Keratinocyte (primary cell): ENCODE measurements around the gene PELI1. TPM values are rescaled to one million over a fixed set of nuclear protein-coding genes. Genes with fewer than 3 reads are reported as not detected.
A peak's percentile ranks its signal among the peaks of the same experiment; 100 is the strongest.

Source experiments
- DNase-seq: peaks from one replicate; pipeline ENCODE4 v3.0.0-alpha.2; 2011; ENCODE audit warnings: low read depth, missing footprints, low spot score
- FAIRE-seq: peaks from 2 replicates; lab custom pipeline; 2011; peaks lifted over from hg19 to GRCh38; lab: Jason Lieb, UNC
- H2AFZ ChIP-seq: 2 replicates; pipeline ENCODE4 v1.6.0; 2012; ENCODE audit warnings: low read length, control low read depth, inconsistent platforms; ENCODE audit not compliant: control insufficient read depth
- H3K27ac ChIP-seq: 2 replicates; pipeline ENCODE4 v1.5.1; 2011; ENCODE audit warnings: low read length; ENCODE audit not compliant: control insufficient read depth, insufficient read depth
- H3K27me3 ChIP-seq: 3 replicates; pipeline ENCODE4 v1.6.0; 2011; ENCODE audit warnings: low read length; ENCODE audit not compliant: control insufficient read depth, insufficient read depth; ENCODE audit errors: extremely low read depth
- H3K36me3 ChIP-seq, 2 experiments: 2 replicates in 1 of 2; 3 replicates in 1 of 2; pipeline ENCODE4 v1.5.1; 2011; ENCODE audit warnings: low read length in 2 of 2, mild to moderate bottlenecking in 1 of 2; ENCODE audit not compliant: control insufficient read depth in 2 of 2, insufficient read depth in 2 of 2; ENCODE audit errors: extremely low read depth in 1 of 2
- H3K4me1 ChIP-seq: 3 replicates; pipeline ENCODE4 v1.5.1; 2011; ENCODE audit warnings: low read length; ENCODE audit not compliant: control insufficient read depth, insufficient read depth; ENCODE audit errors: extremely low read depth
- H3K4me2 ChIP-seq: 3 replicates; pipeline ENCODE4 v1.6.0; 2011; ENCODE audit warnings: low read depth, low read length; ENCODE audit not compliant: control insufficient read depth, insufficient read depth; ENCODE audit errors: extremely low read depth
- H3K4me3 ChIP-seq, 3 experiments: fragments of 200-600 bp in 1 of 3; sonication (generic) in 1 of 3; 2 replicates in 2 of 3; 3 replicates in 1 of 3; pipeline ENCODE4 v1.5.1; 2011 to 2016; ENCODE audit warnings: low read length in 3 of 3, mild to moderate bottlenecking in 3 of 3, control low read depth in 2 of 3, inconsistent platforms in 1 of 3, low read depth in 1 of 3, mixed read lengths in 1 of 3, mixed run types in 1 of 3, moderate library complexity in 1 of 3; ENCODE audit not compliant: control insufficient read depth in 2 of 3, insufficient read depth in 2 of 3; ENCODE audit errors: extremely low read depth in 1 of 3
- H3K79me2 ChIP-seq: 2 replicates; pipeline ENCODE4 v1.6.0; 2012; ENCODE audit warnings: low read length; ENCODE audit not compliant: control insufficient read depth, insufficient read depth
- H3K9ac ChIP-seq: 3 replicates; pipeline ENCODE4 v1.6.0; 2011; ENCODE audit warnings: low read length; ENCODE audit not compliant: control insufficient read depth, insufficient read depth; ENCODE audit errors: extremely low read depth
- H3K9me1 ChIP-seq: 3 replicates; pipeline ENCODE4 v1.6.0; 2011; ENCODE audit warnings: low read length; ENCODE audit not compliant: control insufficient read depth, insufficient read depth; ENCODE audit errors: extremely low read depth
- H3K9me3 ChIP-seq: 2 replicates; pipeline ENCODE4 v1.5.1; 2012; ENCODE audit warnings: low read depth, low read length; ENCODE audit not compliant: control insufficient read depth
- H4K20me1 ChIP-seq: 3 replicates; pipeline ENCODE4 v1.6.0; 2011; ENCODE audit warnings: low read length; ENCODE audit not compliant: control insufficient read depth, insufficient read depth; ENCODE audit errors: extremely low read depth
- CTCF ChIP-seq, 3 experiments: IDR thresholded peaks in 1 of 3; conservative IDR thresholded peaks in 1 of 3; optimal IDR thresholded peaks in 1 of 3; 2 replicates in 2 of 3; 3 replicates in 1 of 3; pipeline versions ENCODE3 to v1.5.1; 2011; ENCODE audit warnings: low read length in 3 of 3, mild to moderate bottlenecking in 3 of 3, moderate library complexity in 2 of 3, control low read depth in 1 of 3, inconsistent platforms in 1 of 3; ENCODE audit not compliant: insufficient read depth in 2 of 3; ENCODE audit errors: extremely low read depth in 1 of 3
- EZH2 ChIP-seq: IDR thresholded peaks from one replicate; pipeline ENCODE4 v1.6.1; 2012; ENCODE audit warnings: inconsistent platforms, mild to moderate bottlenecking, low read length, moderate library complexity
- dilution Hi-C: fragments of 300-500 bp; cut with MboI; formaldehyde crosslinking; loops from one replicate; pipeline ENCODE4 v1.7.0; 2020; ENCODE audit warnings: low sequenced_read_pairs; ENCODE audit not compliant: extremely low pct_ligation_motif_present
- polyA minus RNA-seq, 3 experiments: library from RNA; depleted of rRNA, polyadenylated mRNA; stranded (reverse); fragments of >200 nt; gene quantifications; 1 replicate in 1 of 3; 2 replicates in 1 of 3; 3 replicates in 1 of 3; pipeline ENCODE4 v1.2.3, GENCODE V29; 2011
- polyA plus RNA-seq, 5 experiments: library from polyadenylated mRNA; depleted of rRNA in 3 of 5; stranded (reverse) in 3 of 5; stranded (forward) in 1 of 5; unstranded in 1 of 5; fragments of >200 nt; gene quantifications; 1 replicate in 1 of 5; 2 replicates in 3 of 5; 3 replicates in 1 of 5; pipeline versions ENCODE4 v1.2.1 to v1.2.3, GENCODE V29; 2011 to 2012; ENCODE audit warnings: missing spikeins in 2 of 5, low read depth in 1 of 5, low replicate concordance in 1 of 5

The PELI1 gene
- polyA plus RNA-seq (14.1 to 21.2 TPM (median 17.0 TPM) in 3 replicates), polyA minus RNA-seq (3.6 to 21.1 TPM (median 13.4 TPM) in 3 replicates)
- polyA plus RNA-seq (2011; ENCODE audit: low read depth) = 24.6 TPM
- polyA plus RNA-seq (2011; cell fraction: cytosol; rRNA removed) = 11.1 and 18.0 TPM in 2 replicates
- polyA plus RNA-seq (2011; cell fraction: nucleus; rRNA removed) = 18.2 and 22.7 TPM in 2 replicates
- 10.1 and 30.1 TPM in 2 replicates for polyA plus RNA-seq (2012; ENCODE audit: low replicate concordance)
- polyA minus RNA-seq (2011; cell fraction: cytosol; rRNA and poly(A)+ RNA removed) = 21.7 TPM
- polyA minus RNA-seq (2011; cell fraction: nucleus; rRNA and poly(A)+ RNA removed) = 16.0 and 24.6 TPM in 2 replicates

GRCh38 chr2:64144057-64145013, at the start of gene PELI1:
Gene PELI1, minus strand, starts transcription at chr2:64144420. Its CDS starts 36,110 bp downstream, at chr2:64108310.
- Histone ChIP-seq H3K4me2 (peak within 1 kb of the TSS; percentile 74), H3K36me3 (no peaks in the 10 kb centered on the region), H3K27ac (peak within 1 kb of the TSS; percentile 94), H3K27me3 (no peaks in the 10 kb centered on the region), H2AFZ (peak within 1 kb of the TSS; percentile 85), H3K4me1 (peaks cover 14% of the 10 kb centered on the region), H3K9ac (peak within 1 kb of the TSS; percentile 93), H3K4me3 (peak within 1 kb of the TSS; percentile 91 to 97 (median 97)), H3K79me2 (peaks cover 48% of the 10 kb centered on the region), H3K9me1 (no peaks in the 10 kb centered on the region), H4K20me1 (no peaks in the 10 kb centered on the region), H3K9me3 (no peaks in the 10 kb centered on the region)
- DNase-seq (peak; percentile 94), FAIRE-seq (peak; percentile 94)
- TF ChIP-seq EZH2 (no peak), CTCF (optimal IDR thresholded peaks at IDR 0.05 in 1 of 3, IDR thresholded peaks at IDR 0.05 in 1 of 3, conservative IDR thresholded peaks at IDR 0.05 in 1 of 3; ENCODE audit: extremely low read depth in 1 of 3, insufficient read depth in 2 of 3, low read length in 3 of 3) (peak in 2 of 3 experiments; percentile 18 to 54)
- dilution Hi-C loops = no loop called here

GRCh38 chr2:64193491-64193890, 49.3 kb upstream of the PELI1 start:
- Histone ChIP-seq H3K4me1 (no peaks in the 10 kb centered on the region), H3K36me3 (no peaks in the 10 kb centered on the region), H3K79me2 (no peaks in the 10 kb centered on the region), H3K9me3 (no peaks in the 10 kb centered on the region), H4K20me1 (no peaks in the 10 kb centered on the region), H3K9ac (no peak overlapping the region), H3K4me3 (no peak overlapping the region), H2AFZ (no peak overlapping the region), H3K27ac (no peak overlapping the region), H3K9me1 (no peaks in the 10 kb centered on the region), H3K27me3 (no peaks in the 10 kb centered on the region), H3K4me2 (no peak overlapping the region)
- dilution Hi-C loops = no loop called here
- FAIRE-seq (no peak), DNase-seq (no peak)
- TF ChIP-seq EZH2 (no peak), CTCF (optimal IDR thresholded peaks at IDR 0.05 in 1 of 3, IDR thresholded peaks at IDR 0.05 in 1 of 3, conservative IDR thresholded peaks at IDR 0.05 in 1 of 3; ENCODE audit: extremely low read depth in 1 of 3, insufficient read depth in 2 of 3, low read length in 3 of 3) (no peak)
